Cardiac septum (tissue), 1 donor: ENCODE data around the gene MYOD1. TPM values are rescaled to one million over a fixed set of nuclear protein-coding genes. Genes with fewer than 3 reads are reported as not detected.
A peak's percentile ranks its signal among the peaks of the same experiment; 100 is the strongest.

Experiments used
- DNase-seq: peaks from one replicate; pipeline ENCODE4 v3.0.0-alpha.2; 2020; ENCODE audit warnings: low spot score
- intact Hi-C: fragments of 100-400 bp; cut with DNase I; formaldehyde crosslinking; loops from one replicate; pipeline ENCODE4 v1.14.0; 2022
- total RNA-seq: library from RNA; stranded (reverse); fragmentation: NEBNext Ultra II Directional; extraction: Animal tissue kit (Norgen Biotek cat#: 25700); gene quantifications from one replicate; pipeline ENCODE4 v1.2.1, GENCODE V29; 2021
- donor health status: DM: no; HTN: no; CAD: no.

The MYOD1 gene
- total RNA-seq, 1 donor from 2014 or later: not detected

- DNase-seq: no peak
- intact Hi-C loops: no loop called here
These were observed 19.9 kb upstream of the MYOD1 start for GRCh38 chr11:17699147-17700114.

GRCh38 chr11:17700991-17701390, 18.4 kb upstream of the MYOD1 start:
- DNase-seq: no peak
- intact Hi-C loops: no loop called here

- intact Hi-C loops: no loop called here
- DNase-seq: no peak
These were observed 16.5 kb upstream of the MYOD1 start for GRCh38 chr11:17702876-17703275.

GRCh38 chr11:17703951-17704350, 15.4 kb upstream of the MYOD1 start:
- intact Hi-C loops: no loop called here
- DNase-seq: no peak

GRCh38 chr11:17707830-17708229, 11.5 kb upstream of the MYOD1 start:
- no peak for DNase-seq
- intact Hi-C loops: no loop called here

- DNase-seq: no peak
- intact Hi-C loops: no loop called here
These were observed 7.5 kb upstream of the MYOD1 start for GRCh38 chr11:17711836-17712235.

- intact Hi-C loops: no loop called here
These were observed 5.5 kb upstream of the MYOD1 start for GRCh38 chr11:17713851-17714250.

GRCh38 chr11:17714356-17714854, 5.0 kb upstream of the MYOD1 start:
- intact Hi-C loops: no loop called here
- no peak for DNase-seq

More at GRCh38 chr11:17713851-17714250, 5.5 kb upstream of the MYOD1 start:
- DNase-seq: no peak

GRCh38 chr11:17714870-17715269, 4.5 kb upstream of the MYOD1 start:
- intact Hi-C loops: no loop called here
- DNase-seq: no peak

GRCh38 chr11:17716807-17717206, 2.6 kb upstream of the MYOD1 start:
- intact Hi-C loops: no loop called here
- no peak for DNase-seq

GRCh38 chr11:17718015-17718414, 1.4 kb upstream of the MYOD1 start:
- peak; percentile 47 for DNase-seq
- intact Hi-C loops: no loop called here

- intact Hi-C loops: no loop called here
- peak; percentile 53 for DNase-seq
These were observed 835 bp upstream of the MYOD1 start for GRCh38 chr11:17718510-17718962.

GRCh38 chr11:17719938-17720795, 796 bp downstream of the MYOD1 start:
- intact Hi-C loops: loop anchor here (2.0 kb wide), 1 partner anchor 121 kb away; no protein-coding TSS in a partner anchor
- DNase-seq: peak; percentile 69

GRCh38 chr11:17720796-17721171, 1.4 kb downstream of the MYOD1 start:
- DNase-seq: peak; percentile 51
- intact Hi-C loops: loop anchor here (2.0 kb wide), 1 partner anchor 122 kb away; no protein-coding TSS in a partner anchor

- intact Hi-C loops: loop anchor here (2.0 kb wide), 1 partner anchor 123 kb away; no protein-coding TSS in a partner anchor
- peak; percentile 60 for DNase-seq
These were observed 2.0 kb downstream of the MYOD1 start for GRCh38 chr11:17721242-17721999.

GRCh38 chr11:17722000-17722643, 2.8 kb downstream of the MYOD1 start:
- peak; percentile 62 for DNase-seq

GRCh38 chr11:17724020-17724908, 4.9 kb downstream of the MYOD1 start:
- DNase-seq: peak; percentile 60
- intact Hi-C loops: no loop called here

More at GRCh38 chr11:17722000-17722643, 2.8 kb downstream of the MYOD1 start:
- intact Hi-C loops: loop anchor here (2.0 kb wide), 1 partner anchor 123 kb away; no protein-coding TSS in a partner anchor

GRCh38 chr11:17725174-17725573, 5.8 kb downstream of the MYOD1 start:
- intact Hi-C loops: no loop called here
- peak; percentile 46 for DNase-seq
